H9 (cell line): ENCODE results near the gene TACO1. TPM values are rescaled to one million over a fixed set of nuclear protein-coding genes. Genes with fewer than 3 reads are reported as not detected.

Source experiments
- DNase-seq: peaks from one replicate; pipeline ENCODE4 v3.0.0-alpha.2; 2017
- H2AFZ ChIP-seq: one replicate; pipeline ENCODE4 v1.6.1; 2013; ENCODE audit warnings: mild to moderate bottlenecking, low read length, control low read depth, moderate library complexity
- H2AK5ac ChIP-seq: 2 replicates; pipeline ENCODE4 v1.6.1; 2013; ENCODE audit warnings: low read length, control low read depth, mixed read lengths; ENCODE audit not compliant: insufficient read length
- H2BK120ac ChIP-seq: one replicate; pipeline ENCODE4 v1.6.1; 2013; ENCODE audit warnings: low read depth, mild to moderate bottlenecking, low read length, control low read depth, inconsistent platforms; ENCODE audit not compliant: poor library complexity, severe bottlenecking
- H2BK12ac ChIP-seq: 2 replicates; pipeline ENCODE4 v1.6.1; 2013; ENCODE audit warnings: low read length, control low read depth, mixed read lengths, low read depth; ENCODE audit not compliant: insufficient read length
- H2BK15ac ChIP-seq: 2 replicates; pipeline ENCODE4 v1.6.1; 2013; ENCODE audit warnings: low read depth, low read length, control low read depth
- H2BK20ac ChIP-seq: one replicate; pipeline ENCODE4 v1.6.1; 2013; ENCODE audit warnings: low read depth, mild to moderate bottlenecking, low read length, control low read depth, inconsistent platforms; ENCODE audit not compliant: poor library complexity, severe bottlenecking
- H2BK5ac ChIP-seq: 2 replicates; pipeline ENCODE4 v1.6.1; 2013; ENCODE audit warnings: low read length, control low read depth, mixed read lengths; ENCODE audit not compliant: insufficient read length
- H3K14ac ChIP-seq: 2 replicates; pipeline ENCODE4 v1.6.1; 2013; ENCODE audit warnings: low read length, control low read depth; ENCODE audit not compliant: insufficient read depth
- H3K18ac ChIP-seq: 2 replicates; pipeline ENCODE4 v1.6.1; 2013; ENCODE audit warnings: low read depth, mild to moderate bottlenecking, mixed read lengths, low read length, control low read depth; ENCODE audit not compliant: insufficient read length
- H3K23ac ChIP-seq: 2 replicates; pipeline ENCODE4 v1.6.1; 2013; ENCODE audit warnings: low read length, control low read depth, mixed read lengths, low read depth; ENCODE audit not compliant: insufficient read length
- H3K23me2 ChIP-seq: 2 replicates; pipeline ENCODE4 v1.6.1; 2013; ENCODE audit warnings: low read depth, mild to moderate bottlenecking, mixed read lengths, low read length, control low read depth; ENCODE audit not compliant: insufficient read length, poor library complexity, severe bottlenecking
- H3K27ac ChIP-seq: 2 replicates; pipeline ENCODE4 v1.5.1; 2013; ENCODE audit warnings: low read length, control low read depth, mixed read lengths, low read depth; ENCODE audit not compliant: insufficient read length
- H3K27me3 ChIP-seq: 2 replicates; pipeline ENCODE4 v1.6.1; 2013; ENCODE audit warnings: low read length, control low read depth, inconsistent platforms; ENCODE audit not compliant: insufficient read depth
- H3K4ac ChIP-seq: 2 replicates; pipeline ENCODE4 v1.6.1; 2013; ENCODE audit warnings: low read depth, mild to moderate bottlenecking, control low read depth, inconsistent platforms, low read length, moderate library complexity
- H3K4me1 ChIP-seq: 2 replicates; pipeline ENCODE4 v1.6.1; 2013; ENCODE audit warnings: low read length, control low read depth, inconsistent platforms; ENCODE audit not compliant: insufficient read depth
- H3K4me2 ChIP-seq: 2 replicates; pipeline ENCODE4 v1.6.1; 2013; ENCODE audit warnings: low read length, control low read depth, mixed read lengths; ENCODE audit not compliant: insufficient read length, insufficient read depth
- H3K56ac ChIP-seq: 2 replicates; pipeline ENCODE4 v1.6.1; 2013; ENCODE audit warnings: low read depth, mild to moderate bottlenecking, mixed read lengths, low read length, control low read depth; ENCODE audit not compliant: insufficient read length
- H3K79me1 ChIP-seq: 2 replicates; pipeline ENCODE4 v1.6.1; 2013; ENCODE audit warnings: low read depth, mild to moderate bottlenecking, moderate library complexity, low read length, control low read depth, inconsistent platforms; ENCODE audit not compliant: insufficient read depth, poor library complexity, severe bottlenecking
- H3K79me2 ChIP-seq: 2 replicates; pipeline ENCODE4 v1.6.1; 2013; ENCODE audit warnings: low read length, control low read depth, inconsistent platforms; ENCODE audit not compliant: insufficient read depth
- H3K9ac ChIP-seq: 2 replicates; pipeline ENCODE4 v1.6.1; 2013; ENCODE audit warnings: low read length, control low read depth, mixed read lengths; ENCODE audit not compliant: insufficient read length; ENCODE audit errors: extremely low read depth
- H3K9me3 ChIP-seq: one replicate; pipeline ENCODE4 v1.6.1; 2013; ENCODE audit warnings: low read depth, low read length, inconsistent platforms; ENCODE audit not compliant: control insufficient read depth
- H3T11ph ChIP-seq: one replicate; pipeline ENCODE4 v1.6.1; 2013; ENCODE audit warnings: mild to moderate bottlenecking, low read length, control low read depth, inconsistent platforms
- H4K20me1 ChIP-seq: one replicate; pipeline ENCODE4 v1.6.1; 2013; ENCODE audit not compliant: control insufficient read depth, insufficient read length, insufficient read depth
- H4K5ac ChIP-seq: 2 replicates; pipeline ENCODE4 v1.6.1; 2013; ENCODE audit warnings: low read depth, mild to moderate bottlenecking, mixed read lengths, low read length, control low read depth; ENCODE audit not compliant: insufficient read length
- H4K8ac ChIP-seq: replicated peaks from 2 replicates; pipeline ENCODE4 v1.6.1; 2013; ENCODE audit warnings: low read length, control low read depth, mixed read lengths, low read depth; ENCODE audit not compliant: insufficient read length
- H4K91ac ChIP-seq: 2 replicates; pipeline ENCODE4 v1.6.1; 2013; ENCODE audit warnings: low read depth, mild to moderate bottlenecking, moderate library complexity, mixed read lengths, low read length, control low read depth; ENCODE audit not compliant: insufficient read length
- H3K27ac Mint-ChIP-seq, 3 experiments: 2 replicates in 2 of 3; 3 replicates in 1 of 3; pipeline ENCODE4 v1.8.0; 2020 to 2021; ENCODE audit warnings: mixed read lengths in 3 of 3, mild to moderate bottlenecking in 1 of 3, moderate library complexity in 1 of 3
- H3K27me3 Mint-ChIP-seq: 2 replicates; pipeline ENCODE4 v1.8.0; 2021; ENCODE audit warnings: low read depth, mild to moderate bottlenecking, moderate library complexity, mixed read lengths
- H3K36me3 Mint-ChIP-seq, 3 experiments: 2 replicates in 2 of 3; 3 replicates in 1 of 3; pipeline ENCODE4 v1.8.0; 2020 to 2021; ENCODE audit warnings: low read depth in 3 of 3, mixed read lengths in 3 of 3; ENCODE audit not compliant: insufficient read depth in 1 of 3
- H3K4me1 Mint-ChIP-seq, 2 experiments: 2 replicates each; pipeline ENCODE4 v1.8.0; 2020; ENCODE audit warnings: mixed read lengths in 2 of 2
- H3K4me3 Mint-ChIP-seq, 2 experiments: 2 replicates in 1 of 2; 3 replicates in 1 of 2; pipeline ENCODE4 v1.8.0; 2020 to 2021; ENCODE audit warnings: mild to moderate bottlenecking in 2 of 2, mixed read lengths in 2 of 2, moderate library complexity in 1 of 2
- H3K9me3 Mint-ChIP-seq, 2 experiments: 2 replicates in 1 of 2; 3 replicates in 1 of 2; pipeline ENCODE4 v1.8.0; 2020; ENCODE audit warnings: mild to moderate bottlenecking in 2 of 2, mixed read lengths in 2 of 2, moderate library complexity in 1 of 2
- WGBS: extraction: QIAGEN DNeasy Blood & Tissue Kit; methylation state at CpG from one replicate; pipeline ENCODE4 v1.1.7; 2013; ENCODE audit warnings: missing lambda C conversion rate, low lambda C conversion rate, mixed read lengths; ENCODE audit not compliant: insufficient read length; ENCODE audit errors: extremely low coverage; 5-methylcytosine and 5-hydroxymethylcytosine counted together
- total RNA-seq: library from RNA; stranded (reverse); gene quantifications from 2 replicates; pipeline ENCODE4 v1.2.1, GENCODE V29; 2021
- TF ChIP-seq, protein P1 (sequence below): fragments of 200-600 bp; sonication (generic); conservative IDR thresholded peaks from 3 replicates; pipeline ENCODE4 v1.8.0; 2021; ENCODE audit warnings: antibody characterized with exemption, mild to moderate bottlenecking

Gene TACO1
- total RNA-seq, 1 experiment from 2014 or later = 30.2 TPM

DNA sequence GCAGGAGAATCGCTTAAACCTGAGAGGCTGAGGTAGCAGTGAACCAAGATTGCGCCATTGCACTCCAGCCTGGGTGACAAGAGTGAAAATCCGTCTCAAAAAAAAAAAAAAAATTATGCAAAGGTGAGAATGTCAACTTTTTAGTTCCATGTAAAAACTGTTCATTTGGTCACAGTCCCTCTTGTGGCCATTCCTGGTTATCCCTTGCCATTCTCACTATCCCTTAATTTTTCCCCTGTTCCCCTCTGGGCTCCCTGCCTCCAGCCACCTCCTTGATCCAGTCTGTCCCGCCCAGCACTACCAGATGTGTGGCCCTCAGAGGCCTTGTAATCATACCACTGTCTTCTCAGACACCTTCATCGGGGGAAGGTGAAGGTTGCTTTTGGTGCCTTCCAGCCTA is 27.1 kb upstream of the TACO1 start:
- Mint-ChIP-seq H3K27me3 (no peaks in the 10 kb centered on the region), H3K36me3 (peaks cover 0 to 7% (median 0%) of the 10 kb centered on the region in 3 experiments; a peak in 1 of 7 replicates), H3K4me1 (peaks cover under 1 to 3% of the 10 kb centered on the region in 2 experiments; a peak in 3 of 4 replicates), H3K9me3 (no peaks in the 10 kb centered on the region), H3K4me3 (no peak overlapping the region), H3K27ac (peak overlapping the region in 1 of 3 experiments; percentile 26; a peak in 1 of 7 replicates)
- Histone ChIP-seq H3K4ac (no peak overlapping the region), H3K27me3 (no peaks in the 10 kb centered on the region), H4K5ac (no peak overlapping the region), H3K4me1 (no peaks in the 10 kb centered on the region), H3K9ac (no peak overlapping the region), H3K9me3 (no peaks in the 10 kb centered on the region), H3K27ac (no peak overlapping the region), H2BK20ac (no peak overlapping the region), H2AK5ac (no peak overlapping the region), H2BK12ac (no peak overlapping the region), H3K23me2 (no peaks in the 10 kb centered on the region), H3K4me2 (no peak overlapping the region), H3K14ac (no peak overlapping the region), H3T11ph (no peak overlapping the region), H4K8ac (no peak overlapping the region), H2AFZ (no peak overlapping the region), H3K23ac (no peak overlapping the region), H3K18ac (no peak overlapping the region), H3K56ac (no peak overlapping the region), H2BK120ac (no peak overlapping the region), H4K20me1 (no peaks in the 10 kb centered on the region), H4K91ac (no peak overlapping the region), H2BK15ac (no peak overlapping the region), H2BK5ac (no peak overlapping the region), H3K79me2 (peaks cover 1% of the 10 kb centered on the region; the same call in 1 of the 2 replicates), H3K79me1 (peaks cover 6% of the 10 kb centered on the region)
- TF ChIP-seq, protein P1, sequence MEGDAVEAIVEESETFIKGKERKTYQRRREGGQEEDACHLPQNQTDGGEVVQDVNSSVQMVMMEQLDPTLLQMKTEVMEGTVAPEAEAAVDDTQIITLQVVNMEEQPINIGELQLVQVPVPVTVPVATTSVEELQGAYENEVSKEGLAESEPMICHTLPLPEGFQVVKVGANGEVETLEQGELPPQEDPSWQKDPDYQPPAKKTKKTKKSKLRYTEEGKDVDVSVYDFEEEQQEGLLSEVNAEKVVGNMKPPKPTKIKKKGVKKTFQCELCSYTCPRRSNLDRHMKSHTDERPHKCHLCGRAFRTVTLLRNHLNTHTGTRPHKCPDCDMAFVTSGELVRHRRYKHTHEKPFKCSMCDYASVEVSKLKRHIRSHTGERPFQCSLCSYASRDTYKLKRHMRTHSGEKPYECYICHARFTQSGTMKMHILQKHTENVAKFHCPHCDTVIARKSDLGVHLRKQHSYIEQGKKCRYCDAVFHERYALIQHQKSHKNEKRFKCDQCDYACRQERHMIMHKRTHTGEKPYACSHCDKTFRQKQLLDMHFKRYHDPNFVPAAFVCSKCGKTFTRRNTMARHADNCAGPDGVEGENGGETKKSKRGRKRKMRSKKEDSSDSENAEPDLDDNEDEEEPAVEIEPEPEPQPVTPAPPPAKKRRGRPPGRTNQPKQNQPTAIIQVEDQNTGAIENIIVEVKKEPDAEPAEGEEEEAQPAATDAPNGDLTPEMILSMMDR = peak; percentile 68
- no peak for DNase-seq
- WGBS = no CpG with 5 or more reads among the region's 5 CpGs
